Measurements from ENCODE around the gene TGFBR3.

TGFBR3 gene

GRCh38 chr1:91778964-91779363, 107.0 kb downstream of the TGFBR3 start:
- no peak for TF ChIP-seq CTCF (conservative IDR thresholded peaks at IDR 0.05; ENCODE audit: control insufficient read depth, insufficient read depth, low read depth, low read length)
- DNase-seq (ENCODE audit: low read depth) = no peak
- no peak overlapping the region for H3K4me3 ChIP-seq (ENCODE audit: control insufficient read depth, low read depth, low read length)

- no peak overlapping the region for H3K4me3 ChIP-seq (ENCODE audit: control insufficient read depth, low read depth, low read length)
- no peak for TF ChIP-seq CTCF (conservative IDR thresholded peaks at IDR 0.05; ENCODE audit: control insufficient read depth, insufficient read depth, low read depth, low read length)
- no peak for DNase-seq (ENCODE audit: low read depth)
These were observed 108.2 kb downstream of the TGFBR3 start for GRCh38 chr1:91777630-91778300.

GRCh38 chr1:91777196-91777595, 108.8 kb downstream of the TGFBR3 start:
- H3K4me3 ChIP-seq (ENCODE audit: control insufficient read depth, low read depth, low read length) = no peak overlapping the region
- no peak for DNase-seq (ENCODE audit: low read depth)
- no peak for TF ChIP-seq CTCF (conservative IDR thresholded peaks at IDR 0.05; ENCODE audit: control insufficient read depth, insufficient read depth, low read depth, low read length)

- no peak for TF ChIP-seq CTCF (conservative IDR thresholded peaks at IDR 0.05; ENCODE audit: control insufficient read depth, insufficient read depth, low read depth, low read length)
- no peak for DNase-seq (ENCODE audit: low read depth)
- H3K4me3 ChIP-seq (ENCODE audit: control insufficient read depth, low read depth, low read length) = no peak overlapping the region
These were observed 109.7 kb downstream of the TGFBR3 start for GRCh38 chr1:91776068-91776794.

- H3K4me3 ChIP-seq (ENCODE audit: control insufficient read depth, low read depth, low read length) = no peak overlapping the region
- no peak for TF ChIP-seq CTCF (conservative IDR thresholded peaks at IDR 0.05; ENCODE audit: control insufficient read depth, insufficient read depth, low read depth, low read length)
- no peak for DNase-seq (ENCODE audit: low read depth)
These were observed 110.7 kb downstream of the TGFBR3 start for GRCh38 chr1:91775227-91775626.

GRCh38 chr1:91774520-91775203, 111.3 kb downstream of the TGFBR3 start:
- no peak overlapping the region for H3K4me3 ChIP-seq (ENCODE audit: control insufficient read depth, low read depth, low read length)
- TF ChIP-seq CTCF (conservative IDR thresholded peaks at IDR 0.05; ENCODE audit: control insufficient read depth, insufficient read depth, low read depth, low read length) = no peak
- peak; percentile 92 for DNase-seq (ENCODE audit: low read depth)
